OCI-LY7 (cell line): ENCODE measurements around the gene SAMD13. TPM values are rescaled to one million over a fixed set of nuclear protein-coding genes. Genes with fewer than 3 reads are reported as not detected.

ENCODE experiments used
- BruUV-seq: library from RNA; stranded (reverse); fragments of 400-500 nt; replicated peaks from 2 replicates; lab custom pipeline; 2021; lab: Mats Ljungman, UMichigan
- CTCF ChIA-PET: fragments of 300-600 bp; sonication (Branson Sonifier 250); formaldehyde crosslinking; loops from one replicate; lab custom pipeline; 2022; ENCODE audit warnings: antibody characterized with exemption; ENCODE audit not compliant: unreplicated experiment; lab: Charles Lee
- POLR2A ChIA-PET: fragments of 300-600 bp; sonication (Branson Sonifier 250); formaldehyde crosslinking; loops from one replicate; lab custom pipeline; 2022; ENCODE audit warnings: antibody characterized with exemption; lab: Charles Lee
- DNase-seq: peaks from one replicate; pipeline ENCODE4 v3.0.0-alpha.2; 2015; ENCODE audit warnings: low spot score
- H2AFZ ChIP-seq: fragments of 200-600 bp; sonication (generic), shearing (Covaris generic); 2 replicates; pipeline ENCODE4 v1.6.1; 2014; ENCODE audit warnings: mild to moderate bottlenecking, antibody characterized with exemption, low read length, moderate library complexity
- H3K27ac ChIP-seq: fragments of 200-600 bp; sonication (generic); 2 replicates; pipeline ENCODE4 v1.5.1; 2014; ENCODE audit warnings: mixed run types, low read depth, mild to moderate bottlenecking, moderate library complexity, low read length, inconsistent platforms; ENCODE audit not compliant: poor library complexity, severe bottlenecking
- H3K36me3 ChIP-seq: fragments of 200-600 bp; sonication (generic); 2 replicates; pipeline ENCODE4 v1.6.1; 2014; ENCODE audit warnings: mild to moderate bottlenecking, antibody characterized with exemption, low read length, moderate library complexity, mixed read lengths; ENCODE audit not compliant: insufficient read depth
- H3K4me1 ChIP-seq: fragments of 200-600 bp; sonication (generic); 2 replicates; pipeline ENCODE4 v1.5.1; 2014; ENCODE audit warnings: mild to moderate bottlenecking, low read length; ENCODE audit not compliant: insufficient read depth, poor library complexity, severe bottlenecking
- H3K4me2 ChIP-seq: fragments of 200-600 bp; sonication (generic); 2 replicates; pipeline ENCODE4 v1.6.1; 2014; ENCODE audit warnings: mild to moderate bottlenecking, low read length
- H3K4me3 ChIP-seq: fragments of 200-600 bp; sonication (generic); 2 replicates; pipeline ENCODE4 v1.5.1; 2014; ENCODE audit warnings: mild to moderate bottlenecking, low read depth, low read length; ENCODE audit not compliant: poor library complexity, severe bottlenecking
- H3K79me2 ChIP-seq: fragments of 200-600 bp; sonication (generic); 2 replicates; pipeline ENCODE4 v1.6.1; 2016; ENCODE audit warnings: low read depth, mild to moderate bottlenecking, low read length, moderate library complexity, mixed read lengths; ENCODE audit not compliant: insufficient read depth
- H3K9me2 ChIP-seq: fragments of 200-600 bp; sonication (generic); 2 replicates; pipeline ENCODE4 v1.6.1; 2016; ENCODE audit warnings: mild to moderate bottlenecking, low read length, mixed read lengths; ENCODE audit not compliant: insufficient read depth
- H3K9me3 ChIP-seq: fragments of 200-600 bp; sonication (generic); 2 replicates; pipeline ENCODE4 v1.6.1; 2014; ENCODE audit warnings: mild to moderate bottlenecking, mixed run types, low read length, mixed read lengths
- H4K20me1 ChIP-seq: fragments of 200-600 bp; sonication (generic); 2 replicates; pipeline ENCODE4 v1.6.1; 2014; ENCODE audit warnings: mild to moderate bottlenecking, antibody characterized with exemption, low read length, moderate library complexity, mixed read lengths; ENCODE audit not compliant: insufficient read depth
- CTCF ChIP-seq: fragments of 200-600 bp; sonication (generic); conservative IDR thresholded peaks from 2 replicates; pipeline ENCODE4 v1.5.1; 2014; ENCODE audit warnings: mild to moderate bottlenecking, antibody characterized with exemption, low read length, moderate library complexity, mixed read lengths
- EZH2phosphoT487 ChIP-seq: fragments of 200-600 bp; sonication (generic); IDR thresholded peaks from 2 replicates; pipeline ENCODE4 v1.6.1; 2018; ENCODE audit warnings: low read depth, borderline replicate concordance, mild to moderate bottlenecking, mixed run types, antibody characterized with exemption, low read length, moderate library complexity, mixed read lengths
- intact Hi-C: fragments of 100-400 bp; cut with micrococcal nuclease; formaldehyde crosslinking; loops from one replicate; pipeline ENCODE4 v1.10.0; 2022; ENCODE audit not compliant: unreplicated experiment
- total RNA-seq, 2 experiments: library from RNA; depleted of rRNA in 1 of 2; stranded (reverse); fragments of >200 nt in 1 of 2; shearing (Covaris generic) in 1 of 2; gene quantifications; 2 replicates each; pipeline ENCODE4 v1.2.3, GENCODE V29; 2014 to 2022

SAMD13 gene
- total RNA-seq, 2 experiments from 2014 or later: 5.4 to 5.7 TPM

DNA sequence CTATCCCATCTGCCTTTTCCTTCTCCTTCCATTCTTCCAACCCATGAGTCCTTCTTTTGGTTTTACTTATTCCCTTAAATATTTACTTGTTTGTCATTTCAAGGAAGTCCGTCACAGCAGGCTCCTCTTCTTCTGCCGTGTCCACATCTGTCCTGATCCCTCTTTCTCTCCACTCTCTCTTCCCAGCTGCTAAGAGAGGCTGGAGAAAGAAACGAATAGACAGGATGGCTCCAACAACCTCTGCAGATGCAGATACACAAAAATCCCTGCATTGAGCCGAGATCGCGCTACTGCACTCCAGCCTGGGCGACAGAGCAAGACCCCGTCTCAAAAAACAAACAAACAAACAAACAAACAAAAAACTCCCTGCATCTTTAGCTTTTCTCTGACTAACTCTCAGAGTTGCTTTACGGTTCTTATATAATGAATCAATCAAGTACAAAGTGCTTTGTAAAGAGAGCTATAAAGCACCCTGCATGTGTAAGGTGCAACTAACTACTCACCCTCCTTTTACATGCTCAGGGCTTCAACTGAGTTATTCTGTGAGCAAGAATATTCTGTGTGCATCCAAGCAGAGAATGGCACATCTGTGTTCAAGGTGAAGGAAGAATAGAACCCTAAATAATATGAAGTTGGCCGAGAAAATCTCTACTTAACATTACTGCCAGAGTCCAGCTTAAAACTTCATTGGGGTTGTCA, 3.8 kb upstream of the SAMD13 start:
- peaks cover 7% of the 10 kb centered on the region; the same call in 1 of the 2 replicates for H3K79me2 ChIP-seq
- intact Hi-C loops: no loop called here
- H2AFZ ChIP-seq: peak overlapping the region; percentile 95
- peak overlapping the region; percentile 57 for H3K27ac ChIP-seq
- DNase-seq: no peak
- TF ChIP-seq EZH2phosphoT487 (no peak), CTCF (no peak)
- peak overlapping the region; percentile 97 for H3K4me2 ChIP-seq
- H3K4me1 ChIP-seq: peaks cover 46% of the 10 kb centered on the region
- peak overlapping the region; percentile 94 for H3K4me3 ChIP-seq
- H3K36me3 ChIP-seq: no peaks in the 10 kb centered on the region; the same call in 1 of the 2 replicates
- H3K9me2 ChIP-seq: no peaks in the 10 kb centered on the region
- no peaks in the 10 kb centered on the region for H3K9me3 ChIP-seq
- no peaks in the 10 kb centered on the region for H4K20me1 ChIP-seq
- POLR2A ChIA-PET: interaction anchor here (0.6 to 8.3 kb wide), 8 partner anchors 9 to 153 kb away, joined by 3 to 139 read pairs (median 3); partner anchors contain the start of gene PRKACB
- no TSS peak for BruUV-seq
- CTCF ChIA-PET: no interaction called here

DNA sequence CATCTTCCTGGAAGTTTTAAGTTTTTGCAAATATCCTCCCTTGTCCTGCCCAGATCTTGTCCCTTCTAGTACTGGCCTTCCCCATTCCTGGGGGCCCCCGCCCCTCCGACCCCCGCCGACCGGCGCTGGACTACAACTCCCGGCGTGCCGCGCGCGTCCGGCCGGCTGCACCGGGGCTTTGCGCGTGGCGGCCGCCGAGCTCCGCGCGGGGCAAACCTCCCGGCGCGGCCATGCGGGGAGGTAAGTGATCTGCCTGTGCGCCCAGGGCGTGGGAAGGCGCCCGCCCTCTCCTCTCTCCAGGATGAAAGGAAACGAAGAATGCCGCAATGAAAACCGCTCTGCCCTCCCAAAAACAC, 3.2 kb upstream of the SAMD13 start:
- Histone ChIP-seq H3K27ac (peak overlapping the region; percentile 57), H3K9me3 (no peaks in the 10 kb centered on the region), H3K4me1 (peaks cover 50% of the 10 kb centered on the region), H2AFZ (peak overlapping the region; percentile 95), H3K4me2 (peak overlapping the region; percentile 97), H4K20me1 (no peaks in the 10 kb centered on the region), H3K4me3 (peak overlapping the region; percentile 94), H3K36me3 (no peaks in the 10 kb centered on the region; the same call in 1 of the 2 replicates), H3K9me2 (no peaks in the 10 kb centered on the region), H3K79me2 (peaks cover 7% of the 10 kb centered on the region; the same call in 1 of the 2 replicates)
- ChIA-PET POLR2A (interaction anchor here (0.9 to 8.3 kb wide), 7 partner anchors 9 to 153 kb away, joined by 3 to 139 read pairs (median 3); partner anchors contain the start of gene PRKACB), CTCF (no interaction called here)
- intact Hi-C loops: no loop called here
- TF ChIP-seq CTCF: no peak
- no TSS peak for BruUV-seq
- peak; percentile 73 for DNase-seq
